HG03378 (cell line): ENCODE data around the gene EPB41L4B.
"Not testable (repeated sequence)": the region's sequence is repeated elsewhere in the genome, so short reads cannot be mapped to it uniquely, and the experiment has no call there.

Experiments used
- ATAC-seq: cut with Tn5 transposase; IDR thresholded peaks from one replicate; pipeline ENCODE4 v1.9.1; 2021; ENCODE audit warnings: mild to moderate bottlenecking, moderate library complexity; ENCODE audit not compliant: unreplicated experiment

The EPB41L4B gene

DNA sequence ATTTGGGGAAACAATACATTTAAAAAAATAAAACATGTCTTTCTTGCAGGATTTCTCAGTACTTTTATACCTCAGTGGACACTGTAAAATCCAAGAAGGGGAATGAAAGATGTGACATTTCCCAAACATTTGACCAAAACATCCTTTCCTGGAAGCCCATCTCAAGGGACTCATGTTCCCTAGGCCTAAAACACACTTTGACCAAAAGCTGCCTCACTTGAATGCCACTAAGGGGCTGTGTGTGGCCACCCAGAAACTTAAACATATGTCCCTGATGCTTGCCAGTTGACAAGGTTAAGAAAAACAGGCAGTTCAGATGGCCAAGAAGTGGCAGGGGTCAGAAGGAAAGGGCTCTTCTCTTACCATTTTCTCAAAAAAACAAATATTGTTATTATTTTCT is 73.6 kb downstream of the EPB41L4B start:
- no peak for ATAC-seq

DNA sequence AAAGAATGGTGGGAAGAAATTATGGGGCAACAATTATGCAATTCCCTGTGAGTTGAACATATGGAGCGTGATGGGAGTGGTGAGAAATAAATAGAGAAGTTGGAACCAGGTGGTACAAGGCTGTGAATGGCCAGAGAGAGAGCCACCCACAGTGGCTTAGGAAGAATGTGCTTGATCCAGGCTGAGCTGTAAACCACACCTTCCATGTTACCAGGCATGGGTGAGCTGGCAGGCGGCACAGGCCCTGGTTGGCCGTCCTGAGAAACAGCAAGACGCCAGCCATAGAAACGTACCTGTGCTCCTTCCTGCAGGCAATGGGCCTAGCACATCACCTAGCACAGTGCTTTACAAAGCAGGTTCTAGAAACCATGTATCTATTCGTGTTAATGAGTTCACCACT is 74.3 kb downstream of the EPB41L4B start:
- ATAC-seq: no peak

DNA sequence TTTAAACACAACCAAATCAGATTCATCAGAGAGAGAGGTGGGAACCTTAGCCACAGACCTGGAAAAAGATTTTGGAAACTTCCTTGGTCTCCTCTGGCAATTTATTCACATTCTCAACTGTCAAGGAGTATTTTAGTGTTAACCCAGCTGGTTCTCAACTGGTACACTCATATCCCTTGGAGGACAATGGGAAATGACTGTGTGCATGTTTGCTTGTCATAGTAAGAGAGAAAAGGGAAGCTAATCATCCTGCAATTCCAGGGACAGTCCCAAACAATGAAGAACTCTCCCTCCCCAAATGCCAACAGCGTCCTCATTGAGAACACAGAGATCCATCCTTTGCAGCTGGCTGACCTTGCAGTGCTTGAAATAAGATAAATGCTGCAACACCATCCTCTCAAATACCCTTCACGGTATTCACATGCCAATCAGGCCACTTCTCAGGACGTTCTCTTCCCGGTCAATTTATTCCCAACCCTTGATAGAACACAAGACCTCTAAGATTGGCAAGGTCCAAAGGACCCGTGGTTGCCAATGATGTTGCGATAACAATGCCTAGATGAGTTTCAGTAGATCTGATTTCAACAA is 75.5 kb downstream of the EPB41L4B start:
- no peak for ATAC-seq

DNA sequence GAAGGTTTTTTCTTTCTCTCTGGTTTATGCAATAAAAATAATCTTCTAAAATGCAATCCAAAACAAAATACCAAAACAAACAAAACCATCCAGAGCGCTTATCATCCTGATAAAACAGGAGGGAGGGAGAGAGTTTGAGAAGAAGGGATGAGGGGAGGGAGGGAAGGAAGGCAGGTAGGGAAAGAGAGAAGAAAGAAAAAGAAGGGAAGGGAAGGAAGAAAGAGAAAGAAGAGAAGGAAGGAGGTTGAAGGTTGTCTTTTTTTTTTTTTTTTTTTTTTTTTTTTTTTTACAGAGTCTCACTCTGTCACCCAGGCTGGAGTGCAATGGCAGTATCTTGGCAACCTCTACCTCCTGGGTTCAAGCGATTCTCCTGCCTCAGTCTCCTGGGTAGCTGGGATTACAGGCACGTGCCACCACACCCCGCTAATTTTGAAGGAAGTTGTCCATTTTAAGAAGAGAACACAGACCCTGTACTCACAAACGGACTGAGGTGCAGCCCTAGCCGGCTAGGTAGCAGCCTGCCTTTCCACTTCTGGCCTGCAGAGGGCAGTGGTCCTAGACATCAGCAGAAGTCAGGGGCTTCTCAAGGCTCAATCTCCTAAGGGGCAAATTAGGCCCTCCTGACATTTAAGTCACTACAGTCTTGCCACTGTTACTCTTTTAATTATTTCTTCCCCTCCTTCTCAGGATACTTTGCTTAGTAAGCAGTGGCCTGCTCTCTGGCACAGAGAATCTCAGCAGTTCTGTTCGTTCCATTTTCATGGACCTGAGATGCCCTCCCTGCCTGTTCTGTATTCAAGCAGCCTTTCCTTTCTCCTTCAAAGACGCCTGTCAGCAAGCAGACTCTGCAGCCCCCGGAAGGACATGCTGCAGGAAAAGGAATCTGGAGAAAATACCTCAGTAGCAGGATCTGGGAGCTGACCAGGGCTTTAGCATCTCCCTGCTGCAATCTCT is 76.4 kb downstream of the EPB41L4B start:
- ATAC-seq: peak; percentile 69

GRCh38 chr9:109242741-109243140 is 78.1 kb downstream of the EPB41L4B start:
- no peak for ATAC-seq

- no peak for ATAC-seq
These were observed 78.8 kb downstream of the EPB41L4B start for GRCh38 chr9:109242014-109242413.

- no peak for ATAC-seq
These were observed 79.7 kb downstream of the EPB41L4B start for GRCh38 chr9:109241207-109241606.

DNA sequence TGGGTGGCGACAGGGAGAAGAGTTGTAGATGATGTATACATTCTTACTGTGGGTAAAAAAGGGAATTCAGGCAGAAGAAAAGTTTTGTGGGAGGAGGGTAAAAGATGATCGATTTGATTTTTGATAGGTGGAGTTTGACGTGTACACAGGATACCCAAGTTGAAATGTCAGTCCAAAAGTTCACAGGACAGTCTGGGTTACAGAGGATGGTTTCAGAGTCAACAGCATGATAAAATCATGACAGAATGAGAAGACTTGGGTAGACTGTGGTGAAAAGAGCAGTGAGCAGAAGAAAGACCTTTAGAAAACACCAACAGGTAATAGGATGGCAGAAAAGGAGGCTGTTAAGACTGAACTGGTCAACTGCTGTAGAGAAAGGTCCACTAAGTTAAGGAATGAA is 81.6 kb downstream of the EPB41L4B start:
- no peak for ATAC-seq

DNA sequence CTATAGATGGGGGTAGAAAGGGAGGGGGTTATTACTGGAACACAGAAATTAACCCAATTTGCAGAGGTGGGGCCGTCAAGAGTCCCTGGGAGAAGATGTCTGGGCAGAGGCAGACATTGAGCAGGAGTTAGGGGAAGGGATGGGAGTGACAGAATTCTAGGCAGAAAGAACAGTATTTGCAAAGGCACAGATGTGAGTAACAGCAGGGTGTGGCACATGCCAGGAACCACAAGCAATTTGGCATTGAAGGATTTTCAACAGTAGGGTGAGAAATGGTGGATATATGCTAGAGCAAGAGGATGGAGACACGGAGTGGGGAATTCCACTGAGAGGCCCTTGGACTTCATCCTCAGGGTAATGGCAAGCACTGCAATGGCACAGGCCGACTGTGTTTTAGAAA is 82.2 kb downstream of the EPB41L4B start:
- ATAC-seq: no peak

- ATAC-seq: no peak
These were observed 82.7 kb downstream of the EPB41L4B start for GRCh38 chr9:109238125-109238524.

- no peak for ATAC-seq
These were observed 88.2 kb downstream of the EPB41L4B start for GRCh38 chr9:109232449-109233237.

DNA sequence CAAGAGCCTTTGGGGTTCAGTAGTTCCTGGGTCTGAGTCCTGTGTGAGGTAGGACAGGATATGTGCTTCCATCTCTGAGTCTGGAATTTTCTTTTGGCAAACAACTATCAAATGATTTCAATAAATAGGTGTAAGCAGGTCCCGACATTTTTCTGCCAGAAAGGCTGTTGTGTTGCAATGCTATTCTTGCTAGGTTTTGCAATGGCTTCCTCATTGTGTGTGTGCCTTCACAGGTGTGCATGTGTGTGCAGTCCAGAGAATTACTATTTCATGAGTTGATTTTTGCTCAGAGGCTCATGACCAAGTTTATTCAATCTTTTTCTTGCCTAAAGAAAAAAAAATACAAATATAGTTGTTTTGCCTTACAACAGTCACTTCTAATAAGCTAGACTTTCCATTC is 89.3 kb downstream of the EPB41L4B start:
- ATAC-seq: no peak

- ATAC-seq: no peak
These were observed 90.6 kb downstream of the EPB41L4B start for GRCh38 chr9:109230277-109230676.

- ATAC-seq: no peak
These were observed 91.2 kb downstream of the EPB41L4B start for GRCh38 chr9:109229682-109230081.

- no peak for ATAC-seq
These were observed 92.7 kb downstream of the EPB41L4B start for GRCh38 chr9:109228093-109228642.

- ATAC-seq: no peak
These were observed 95.2 kb downstream of the EPB41L4B start for GRCh38 chr9:109225629-109226028.

GRCh38 chr9:109224751-109225150 is 96.1 kb downstream of the EPB41L4B start:
- no peak for ATAC-seq

GRCh38 chr9:109218242-109218641 is 102.6 kb downstream of the EPB41L4B start:
- ATAC-seq: not testable (repeated sequence)

GRCh38 chr9:109214414-109214813 is 106.4 kb downstream of the EPB41L4B start:
- ATAC-seq: no peak

DNA sequence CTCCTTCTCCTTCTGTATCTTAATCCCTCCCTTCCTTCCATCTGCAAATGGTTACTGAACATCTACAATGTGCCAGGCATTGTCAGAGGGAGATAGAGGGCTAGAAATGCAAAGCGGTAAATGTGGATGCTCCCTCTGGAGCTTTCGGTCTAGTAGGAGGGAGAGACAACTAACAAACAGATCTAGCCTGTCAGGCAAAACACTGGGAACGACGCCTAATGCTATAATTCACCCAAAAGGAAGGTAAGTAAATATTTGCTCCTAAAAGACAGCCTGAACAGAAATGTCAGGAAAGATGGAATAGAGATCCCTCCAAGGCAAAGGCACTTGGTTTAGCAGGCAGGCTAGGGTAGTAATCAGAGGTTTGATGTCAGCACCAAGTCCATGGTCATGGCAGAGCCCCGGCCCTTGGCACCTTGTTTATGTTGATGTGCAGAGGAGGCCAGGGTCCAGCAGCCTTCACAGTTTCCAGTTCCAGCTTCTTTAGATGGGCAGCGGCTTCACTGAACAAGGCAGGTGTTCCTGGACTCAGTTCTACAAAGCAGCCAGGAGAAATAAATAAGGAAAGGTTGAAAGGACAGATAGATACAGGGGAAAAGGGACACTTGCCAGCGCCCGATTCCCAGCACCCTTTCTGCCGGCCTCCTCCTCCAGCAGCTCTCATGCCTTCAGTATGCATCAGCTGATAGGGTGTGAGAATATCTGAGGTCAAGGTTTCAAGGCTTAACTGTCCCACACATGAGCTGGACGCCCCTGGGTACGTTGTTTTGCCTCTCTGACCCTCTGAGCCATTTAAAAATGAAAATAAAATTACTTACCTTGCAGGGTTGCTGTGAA is 107.4 kb downstream of the EPB41L4B start:
- no peak for ATAC-seq
